HepG2 (cell line): Measurements from ENCODE around the gene HOXA7. TPM values are rescaled to one million over a fixed set of nuclear protein-coding genes. Genes with fewer than 3 reads are reported as not detected.

Experiments used
- ATAC-seq: fragments of 200-7000 bp; cut with Tn5 transposase; 3 replicates; pipeline ENCODE4 v1.9.1; 2020; ENCODE audit warnings: mild to moderate bottlenecking, moderate library complexity
- BruUV-seq: library from RNA; stranded (reverse); fragments of 400-500 nt; replicated peaks from 2 replicates; lab custom pipeline; 2021; lab: Mats Ljungman, UMichigan
- CTCF ChIA-PET: fragments of 300-600 bp; formaldehyde crosslinking; extraction: SDS; loops from one replicate; lab custom pipeline; 2021; ENCODE audit warnings: low total read pairs, inconsistent platforms, low intra/inter-chr PET ratio; lab: Yijun Ruan, JAX
- POLR2A ChIA-PET: fragments of 350-600 bp; sonication (Branson Sonifier 250); formaldehyde crosslinking; loops from one replicate; lab custom pipeline; 2020; ENCODE audit warnings: antibody characterized with exemption, inconsistent platforms; lab: Yijun Ruan, JAX
- DNase-seq: peaks from one replicate; pipeline ENCODE4 v3.0.0-alpha.2; 2015; ENCODE audit warnings: low spot score
- FAIRE-seq: peaks from 3 replicates; lab custom pipeline; 2011; peaks lifted over from hg19 to GRCh38; lab: Jason Lieb, UNC
- H2AFZ ChIP-seq: one replicate; pipeline ENCODE4 v1.6.1; 2011; ENCODE audit warnings: low read length, inconsistent platforms
- H3K27ac ChIP-seq: fragments of 300-600 bp; 3 replicates; pipeline ENCODE4 v1.8.0; 2011; ENCODE audit warnings: mixed run types, mild to moderate bottlenecking, mixed read lengths, low read length, inconsistent platforms; ENCODE audit not compliant: insufficient read depth; ENCODE audit errors: extremely low read length
- H3K27me3 ChIP-seq, 2 experiments: fragments of 200-600 bp in 1 of 2; 2 replicates in 1 of 2; 3 replicates in 1 of 2; pipeline versions ENCODE4 v1.6.0 to v1.8.0; 2011; ENCODE audit warnings: low read length in 2 of 2, mild to moderate bottlenecking in 2 of 2, moderate library complexity in 2 of 2, inconsistent platforms in 1 of 2; ENCODE audit not compliant: insufficient read depth in 2 of 2, control insufficient read depth in 1 of 2
- H3K36me3 ChIP-seq, 2 experiments: fragments of 200-600 bp in 1 of 2; replicated peaks in 1 of 2; 2 replicates in 1 of 2; 3 replicates in 1 of 2; pipeline versions ENCODE4 v1.5.1 to v1.8.0; 2011; ENCODE audit warnings: low read length in 2 of 2, inconsistent platforms in 1 of 2; ENCODE audit not compliant: insufficient read depth in 2 of 2, control insufficient read depth in 1 of 2
- H3K4me1 ChIP-seq: 2 replicates; pipeline ENCODE4 v1.5.1; 2012; ENCODE audit warnings: low read length, inconsistent platforms; ENCODE audit not compliant: insufficient read depth
- H3K4me2 ChIP-seq: 2 replicates; pipeline ENCODE4 v1.6.0; 2011; ENCODE audit warnings: low read depth, low read length, inconsistent platforms
- H3K4me3 ChIP-seq, 3 experiments: fragments of 200-600 bp in 1 of 3; sonication (generic), shearing (Covaris generic) in 1 of 3; replicated peaks in 1 of 3; 2 replicates each; pipeline ENCODE4 v1.5.1; 2011 to 2016; ENCODE audit warnings: low read length in 3 of 3, inconsistent platforms in 2 of 3, low read depth in 2 of 3, mild to moderate bottlenecking in 2 of 3, control low read depth in 1 of 3, mixed read lengths in 1 of 3; ENCODE audit not compliant: insufficient read depth in 1 of 3
- H3K79me2 ChIP-seq: one replicate; pipeline ENCODE4 v1.6.1; 2011; ENCODE audit warnings: low read length, inconsistent platforms; ENCODE audit not compliant: insufficient read depth
- H3K9ac ChIP-seq: 2 replicates; pipeline ENCODE4 v1.6.0; 2011; ENCODE audit warnings: mild to moderate bottlenecking, low read depth, low read length, inconsistent platforms; ENCODE audit not compliant: insufficient read depth
- H3K9me3 ChIP-seq: 2 replicates; pipeline ENCODE4 v1.5.1; 2012; ENCODE audit warnings: mild to moderate bottlenecking, low read length
- H4K20me1 ChIP-seq: 2 replicates; pipeline ENCODE4 v1.6.0; 2011; ENCODE audit warnings: inconsistent platforms, mild to moderate bottlenecking, low read length, moderate library complexity; ENCODE audit not compliant: insufficient read depth
- FOSL2 ChIP-seq: sonication (generic); formaldehyde crosslinking; IDR thresholded peaks from 2 replicates; pipeline ENCODE4 v1.4.0; 2020; ENCODE audit warnings: missing genetic modification reagents
- HINFP ChIP-seq: sonication (generic); formaldehyde crosslinking; IDR thresholded peaks from 2 replicates; pipeline ENCODE4 v1.4.0; 2020; ENCODE audit warnings: low read depth, mild to moderate bottlenecking, missing genetic modification reagents
- WGBS: methylation state at CpG from one replicate; pipeline ENCODE4 v1.1.6; 2017; ENCODE audit warnings: low lambda C conversion rate; 5-methylcytosine and 5-hydroxymethylcytosine counted together
- in situ Hi-C: cut with HindIII; loops from 2 replicates; pipeline ENCODE4 v1.10.0; 2017; ENCODE audit warnings: low pct_unique_long_range_greater_than_20kb; ENCODE audit not compliant: extremely low pct_ligation_motif_present
- intact Hi-C: fragments of 100-400 bp; cut with micrococcal nuclease; formaldehyde crosslinking; loops from one replicate; pipeline ENCODE4 v1.10.0; 2022; ENCODE audit not compliant: unreplicated experiment
- polyA plus RNA-seq, 8 experiments: library from polyadenylated mRNA; depleted of rRNA in 3 of 8; stranded (reverse) in 7 of 8; unstranded in 1 of 8; fragments of >200 nt; fragmentation: Illumina TruSeq in 4 of 8; extraction: Trizol in 4 of 8; gene quantifications; 2 replicates each; pipeline versions ENCODE4 v1.2.1 to v1.2.3, GENCODE V29; 2011 to 2016; ENCODE audit warnings: low read depth in 4 of 8, missing spikeins in 1 of 8, mixed read lengths in 1 of 8; ENCODE audit not compliant: insufficient read depth in 1 of 8
- total RNA-seq, 5 experiments: library from RNA; depleted of rRNA; stranded (reverse); fragments of >200 nt; fragmentation: Illumina TruSeq; extraction: Trizol; gene quantifications; 2 replicates each; pipeline ENCODE4 v1.2.3, GENCODE V29; 2016; ENCODE audit warnings: low read depth in 1 of 5

Gene HOXA7
- total and polyA plus RNA-seq, 2 of the 13 experiments (the other 11 are each of a cell fraction or from before 2014, with no cell fraction given): 0.05 TPM; not detected in 1

- intact Hi-C loops: loop anchor here (5.0 kb wide), 1 partner anchor 167 kb away; no protein-coding TSS in a partner anchor
- no peak overlapping the region; the same call in 1 of the 2 replicates for H3K9ac ChIP-seq
Measured at GRCh38 chr7:27134392-27134791, 22.1 kb downstream of the HOXA7 start.

More at GRCh38 chr7:27134392-27134791, 22.1 kb downstream of the HOXA7 start:
- DNase-seq (peak; percentile 40), FAIRE-seq (peak; percentile 42), ATAC-seq (no peak)
- H3K79me2 ChIP-seq: no peaks in the 10 kb centered on the region
- no peak overlapping the region for H2AFZ ChIP-seq
- BruUV-seq: no TSS peak
- peak overlapping the region in 1 of 3 experiments; percentile 23; a peak in 2 of 6 replicates for H3K4me3 ChIP-seq
- no peaks in the 10 kb centered on the region for H3K27me3 ChIP-seq
- no peaks in the 10 kb centered on the region for H3K36me3 ChIP-seq
- no peaks in the 10 kb centered on the region for H3K9me3 ChIP-seq
- in situ Hi-C loops: no loop called here
- ChIA-PET CTCF (interaction anchor here (0.8 kb wide), 1 partner anchor 281 kb away, joined by 4 read pairs; no protein-coding TSS in a partner anchor), POLR2A (interaction anchor here (0.8 to 5.0 kb wide), 5 partner anchors 13 to 934 kb away, joined by 3 to 118 read pairs (median 4); partner anchors contain the start of gene SKAP2)
- TF ChIP-seq FOSL2 (CRISPR knock-in tag) (0 out of 2 replicates have a peak, but pooled peaks have one; percentile 14), HINFP (CRISPR knock-in tag) (no peak)
- 22% methylated on average over 2 of the region's 2 CpGs for WGBS
- H4K20me1 ChIP-seq: no peaks in the 10 kb centered on the region
- peak overlapping the region; percentile 76 for H3K4me2 ChIP-seq
- peak overlapping the region; percentile 67 for H3K27ac ChIP-seq
- H3K4me1 ChIP-seq: peaks cover 66% of the 10 kb centered on the region
